MM.1S (cell line): ENCODE data around the gene POU3F3.

Source experiments
- EZH2 ChIP-seq: fragments of 300-600 bp; sonication (generic); optimal IDR thresholded peaks from 2 replicates; pipeline ENCODE3; 2017; ENCODE audit warnings: low read depth, mild to moderate bottlenecking, antibody characterized with exemption, low read length, mixed read lengths
- EZH2phosphoT487 ChIP-seq: fragments of 300-600 bp; sonication (generic); IDR thresholded peaks from 2 replicates; pipeline ENCODE4 v1.6.1; 2018; ENCODE audit warnings: antibody characterized with exemption, low read length
- TF ChIP-seq, protein P1 (sequence below): fragments of 300-600 bp; sonication (generic); IDR thresholded peaks from 2 replicates; pipeline ENCODE4 v1.5.1; 2016; ENCODE audit warnings: antibody characterized with exemption, low read length, mixed read lengths

DNA sequence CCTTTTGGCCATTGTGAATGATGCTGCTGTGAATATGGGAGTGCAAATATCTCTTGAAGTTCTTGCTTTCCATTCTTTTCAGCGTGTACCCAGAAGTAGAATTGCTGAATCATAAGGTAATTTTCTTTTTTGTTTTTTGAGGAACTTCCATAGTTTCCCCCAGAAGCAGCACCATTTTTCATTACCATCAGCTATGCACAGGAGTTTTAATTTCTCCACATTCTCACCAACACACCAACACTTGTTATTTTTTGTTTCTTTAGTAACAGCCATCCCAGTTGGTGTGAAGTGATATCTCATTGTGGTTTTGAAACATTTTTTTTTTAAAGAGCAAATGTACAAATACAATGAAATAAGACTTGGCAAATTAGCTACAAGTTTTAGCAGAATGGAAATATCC, 21.3 kb downstream of the POU3F3 start:
- TF ChIP-seq, protein P1, sequence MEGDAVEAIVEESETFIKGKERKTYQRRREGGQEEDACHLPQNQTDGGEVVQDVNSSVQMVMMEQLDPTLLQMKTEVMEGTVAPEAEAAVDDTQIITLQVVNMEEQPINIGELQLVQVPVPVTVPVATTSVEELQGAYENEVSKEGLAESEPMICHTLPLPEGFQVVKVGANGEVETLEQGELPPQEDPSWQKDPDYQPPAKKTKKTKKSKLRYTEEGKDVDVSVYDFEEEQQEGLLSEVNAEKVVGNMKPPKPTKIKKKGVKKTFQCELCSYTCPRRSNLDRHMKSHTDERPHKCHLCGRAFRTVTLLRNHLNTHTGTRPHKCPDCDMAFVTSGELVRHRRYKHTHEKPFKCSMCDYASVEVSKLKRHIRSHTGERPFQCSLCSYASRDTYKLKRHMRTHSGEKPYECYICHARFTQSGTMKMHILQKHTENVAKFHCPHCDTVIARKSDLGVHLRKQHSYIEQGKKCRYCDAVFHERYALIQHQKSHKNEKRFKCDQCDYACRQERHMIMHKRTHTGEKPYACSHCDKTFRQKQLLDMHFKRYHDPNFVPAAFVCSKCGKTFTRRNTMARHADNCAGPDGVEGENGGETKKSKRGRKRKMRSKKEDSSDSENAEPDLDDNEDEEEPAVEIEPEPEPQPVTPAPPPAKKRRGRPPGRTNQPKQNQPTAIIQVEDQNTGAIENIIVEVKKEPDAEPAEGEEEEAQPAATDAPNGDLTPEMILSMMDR = no peak
- TF ChIP-seq EZH2phosphoT487 (no peak), EZH2 (no peak)
